ENCODE results near the gene ZNF407.

ZNF407 gene

DNA sequence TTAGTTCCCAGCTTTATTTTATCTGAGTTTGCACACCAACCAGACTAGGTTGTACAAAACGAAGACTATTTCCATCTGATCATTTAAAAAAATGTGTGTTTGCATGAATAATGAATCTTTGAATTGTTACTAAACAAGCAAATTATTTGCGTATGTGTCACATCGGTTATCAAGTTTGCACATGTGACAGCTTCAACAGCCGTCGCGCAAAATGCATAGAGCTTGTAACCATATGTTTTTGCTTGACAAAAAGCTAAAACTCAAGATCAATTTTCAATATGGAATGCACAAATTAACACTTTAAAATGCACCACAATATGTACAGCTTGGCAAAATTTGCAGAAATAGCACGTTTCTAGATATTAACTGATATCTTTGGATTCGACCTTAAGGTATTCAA lies 427.2 kb downstream of the ZNF407 start:
- Mint-ChIP-seq H3K4me1 (ENCODE audit: low read depth) (peaks cover 5% of the 10 kb centered on the region), H3K36me3 (ENCODE audit: low read depth) (no peaks in the 10 kb centered on the region), H3K9me3 (no peaks in the 10 kb centered on the region), H3K27ac (no peak overlapping the region), H3K27me3 (no peaks in the 10 kb centered on the region), H3K4me3 (no peak overlapping the region)
- intact Hi-C loops (cut with micrococcal nuclease): no loop called here

DNA sequence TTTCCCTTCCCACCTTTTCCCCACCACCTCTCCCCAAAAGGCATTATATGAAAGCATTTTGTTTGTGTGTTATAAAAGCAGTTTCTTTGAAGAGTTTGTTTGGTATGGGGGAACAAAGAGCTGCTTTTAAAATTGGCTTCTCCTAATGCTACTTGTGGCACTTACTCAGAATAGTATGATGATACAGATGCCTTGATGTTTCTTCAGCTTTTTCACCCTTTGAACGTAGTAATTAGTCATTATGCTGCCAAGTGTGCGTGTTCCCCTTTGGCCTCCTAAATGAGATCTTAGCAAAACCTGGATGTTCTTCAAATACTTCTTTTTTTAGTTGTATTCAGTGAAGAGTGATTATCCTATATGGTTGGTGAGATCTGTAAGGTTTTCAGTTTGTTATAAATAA lies 427.9 kb downstream of the ZNF407 start:
- H3K4me3 Mint-ChIP-seq: no peak overlapping the region
- no peak overlapping the region for H3K27ac Mint-ChIP-seq
- no peaks in the 10 kb centered on the region for H3K9me3 Mint-ChIP-seq
- no peaks in the 10 kb centered on the region for H3K27me3 Mint-ChIP-seq
- intact Hi-C loops (cut with micrococcal nuclease): no loop called here
- H3K4me1 Mint-ChIP-seq (ENCODE audit: low read depth): peaks cover 5% of the 10 kb centered on the region
- H3K36me3 Mint-ChIP-seq (ENCODE audit: low read depth): no peaks in the 10 kb centered on the region

DNA sequence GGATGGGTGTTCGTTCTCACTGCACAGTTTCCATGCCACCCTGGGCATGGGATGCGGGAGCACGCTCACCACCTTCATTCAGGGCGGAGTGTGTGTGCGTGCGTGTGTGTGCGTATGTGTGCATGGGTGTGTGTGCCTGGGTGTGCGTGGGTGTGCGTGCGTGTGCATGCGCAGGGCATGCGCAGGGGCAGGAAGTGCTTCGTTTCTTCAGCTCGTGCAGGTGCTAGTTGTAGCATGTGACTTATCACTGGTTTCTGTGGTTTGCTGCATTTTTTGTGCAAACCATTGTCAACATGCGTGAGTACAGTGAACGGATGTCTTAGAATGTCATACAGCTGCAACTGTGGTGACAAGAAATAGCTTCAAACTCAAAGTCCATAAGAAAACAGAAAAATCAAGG lies 431.8 kb downstream of the ZNF407 start:
- no peak overlapping the region for H3K4me3 Mint-ChIP-seq
- no peaks in the 10 kb centered on the region for H3K36me3 Mint-ChIP-seq (ENCODE audit: low read depth)
- intact Hi-C loops (cut with micrococcal nuclease): no loop called here
- no peaks in the 10 kb centered on the region for H3K4me1 Mint-ChIP-seq (ENCODE audit: low read depth)
- no peak overlapping the region for H3K27ac Mint-ChIP-seq
- no peaks in the 10 kb centered on the region for H3K27me3 Mint-ChIP-seq
- H3K9me3 Mint-ChIP-seq: no peaks in the 10 kb centered on the region

DNA sequence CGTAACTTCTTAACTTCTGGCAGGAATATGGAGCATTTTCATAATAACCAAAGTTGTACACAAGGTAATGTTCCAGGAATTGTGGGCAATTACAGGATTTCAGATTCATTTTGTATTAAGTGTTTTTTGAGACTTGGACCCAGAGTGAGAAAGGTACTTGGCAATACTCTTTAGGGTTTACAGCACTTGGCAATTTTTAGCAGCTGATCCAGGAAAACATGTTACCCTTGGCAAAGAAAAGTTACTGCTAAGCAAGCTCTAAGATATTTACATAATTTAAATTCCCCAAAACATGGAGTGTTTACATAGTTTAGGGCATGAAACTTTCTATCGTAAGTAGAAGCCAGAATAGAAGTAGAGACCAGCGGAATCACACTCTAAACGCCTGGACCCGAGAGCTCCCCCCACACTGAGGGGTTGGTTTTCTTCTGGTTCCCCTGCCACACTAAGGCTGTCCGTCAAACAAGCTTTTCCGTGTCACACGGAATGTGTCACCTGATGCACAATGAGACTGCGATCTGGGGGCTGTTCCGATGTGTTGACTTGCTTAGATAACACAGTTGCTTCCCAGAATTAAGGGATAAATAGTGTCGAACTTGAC lies 434.1 kb downstream of the ZNF407 start:
- Mint-ChIP-seq H3K9me3 (no peaks in the 10 kb centered on the region), H3K36me3 (ENCODE audit: low read depth) (no peaks in the 10 kb centered on the region), H3K27ac (no peak overlapping the region), H3K4me3 (no peak overlapping the region), H3K4me1 (ENCODE audit: low read depth) (no peaks in the 10 kb centered on the region), H3K27me3 (no peaks in the 10 kb centered on the region)
- intact Hi-C loops (cut with micrococcal nuclease): no loop called here

DNA sequence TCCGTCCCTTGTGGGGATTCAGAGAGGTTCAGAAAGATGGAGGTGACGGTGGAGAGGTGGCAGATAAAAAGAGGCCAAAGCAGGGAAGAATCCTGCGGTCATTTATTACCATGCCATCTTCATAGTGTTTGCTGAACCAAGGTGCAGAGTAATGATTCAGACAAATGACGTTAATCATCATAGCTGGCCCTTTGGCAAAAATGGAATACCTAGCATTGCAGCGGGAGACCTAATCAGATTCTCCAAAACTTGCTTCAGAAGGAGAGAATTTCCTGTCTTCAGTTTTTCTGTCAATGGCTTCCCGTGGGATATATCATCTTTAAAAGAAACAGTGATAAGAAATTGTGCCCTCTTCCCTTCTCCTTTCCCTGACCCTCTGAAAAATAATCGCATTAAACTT lies 435.8 kb downstream of the ZNF407 start:
- no peaks in the 10 kb centered on the region for H3K27me3 Mint-ChIP-seq
- no peaks in the 10 kb centered on the region for H3K36me3 Mint-ChIP-seq (ENCODE audit: low read depth)
- no peaks in the 10 kb centered on the region for H3K4me1 Mint-ChIP-seq (ENCODE audit: low read depth)
- H3K4me3 Mint-ChIP-seq: no peak overlapping the region
- no peaks in the 10 kb centered on the region for H3K9me3 Mint-ChIP-seq
- H3K27ac Mint-ChIP-seq: no peak overlapping the region
- intact Hi-C loops (cut with micrococcal nuclease): no loop called here

DNA sequence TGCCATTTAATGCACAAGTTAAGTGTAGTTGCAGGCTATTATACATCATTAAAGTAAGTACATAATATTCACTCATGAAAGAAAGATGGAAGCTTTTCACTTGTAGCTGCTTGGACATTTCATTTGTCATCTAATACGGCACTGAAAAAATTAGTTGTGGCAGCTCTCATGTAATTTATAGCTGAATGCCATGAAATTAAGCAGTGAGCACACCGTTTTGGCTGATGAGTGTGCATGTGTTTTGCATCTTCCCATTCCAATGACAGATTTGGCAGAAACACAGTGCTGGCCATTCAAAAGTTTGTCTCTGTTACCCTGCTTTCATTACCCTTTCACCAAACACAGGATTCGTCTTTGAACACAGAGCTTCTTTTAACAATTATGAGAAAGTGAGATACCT lies 437.3 kb downstream of the ZNF407 start:
- intact Hi-C loops (cut with micrococcal nuclease): no loop called here
- Mint-ChIP-seq H3K4me3 (no peak overlapping the region), H3K27me3 (no peaks in the 10 kb centered on the region), H3K9me3 (no peaks in the 10 kb centered on the region), H3K4me1 (ENCODE audit: low read depth) (no peaks in the 10 kb centered on the region), H3K36me3 (ENCODE audit: low read depth) (no peaks in the 10 kb centered on the region), H3K27ac (no peak overlapping the region)

DNA sequence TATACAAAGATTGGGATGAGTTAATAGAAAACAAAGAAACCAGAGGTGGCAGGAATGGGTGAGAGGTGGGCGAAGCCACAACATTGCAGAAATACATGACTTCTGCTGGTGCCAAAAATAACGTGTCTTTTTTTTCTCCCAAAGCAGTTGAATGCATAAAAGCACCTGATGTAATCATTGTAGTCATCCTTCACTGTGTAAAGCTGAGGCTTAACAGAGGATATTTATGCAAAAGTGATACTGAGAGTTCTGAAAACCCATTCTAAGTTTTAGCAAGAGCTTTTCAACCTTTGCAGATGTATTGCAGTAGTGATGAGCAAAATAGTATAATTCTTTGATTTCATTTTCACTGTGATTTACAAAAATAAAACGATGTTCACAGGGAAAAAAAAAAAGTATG lies 438.3 kb downstream of the ZNF407 start:
- H3K27me3 Mint-ChIP-seq: no peaks in the 10 kb centered on the region
- intact Hi-C loops (cut with micrococcal nuclease): no loop called here
- H3K36me3 Mint-ChIP-seq (ENCODE audit: low read depth): no peaks in the 10 kb centered on the region
- no peak overlapping the region for H3K4me3 Mint-ChIP-seq
- H3K4me1 Mint-ChIP-seq (ENCODE audit: low read depth): no peaks in the 10 kb centered on the region
- no peak overlapping the region for H3K27ac Mint-ChIP-seq
- H3K9me3 Mint-ChIP-seq: no peaks in the 10 kb centered on the region

DNA sequence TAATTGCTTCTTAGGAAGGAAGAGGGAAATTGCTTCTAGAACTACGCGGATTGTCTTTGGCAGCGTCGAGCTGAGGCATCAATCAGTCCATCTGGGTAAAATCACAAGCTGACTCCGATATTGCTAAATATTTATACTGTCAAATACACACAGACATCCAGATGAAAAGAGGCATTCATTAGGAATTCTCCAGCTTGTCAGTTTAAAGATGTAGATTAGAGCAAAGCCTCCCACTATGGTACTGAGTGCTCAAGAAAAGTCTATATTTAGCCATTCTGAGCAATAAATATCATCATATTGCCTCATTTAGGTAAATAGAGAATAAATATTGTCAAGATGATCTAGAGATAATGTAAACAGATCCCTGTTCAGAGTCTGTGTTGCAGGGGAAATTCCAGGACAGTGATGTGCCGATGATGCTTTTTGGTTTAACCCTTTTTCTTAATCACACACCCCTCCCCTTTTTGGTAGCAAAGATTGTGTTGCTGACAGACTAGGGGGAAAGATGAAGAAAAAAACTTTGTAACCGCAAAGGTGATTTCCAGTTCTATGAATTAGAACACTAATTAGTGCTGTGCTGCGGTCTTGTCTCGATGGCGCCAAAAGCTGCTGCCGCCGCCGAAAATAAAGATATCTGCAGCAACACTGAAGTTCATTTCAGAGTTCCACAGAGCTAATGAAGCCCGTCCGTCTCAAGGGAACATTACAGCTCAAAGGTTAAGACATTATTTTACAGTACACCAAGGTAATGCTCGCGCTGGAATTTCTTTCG lies 439.4 kb downstream of the ZNF407 start:
- Mint-ChIP-seq H3K27ac (no peak overlapping the region), H3K36me3 (ENCODE audit: low read depth) (no peaks in the 10 kb centered on the region), H3K4me3 (no peak overlapping the region), H3K4me1 (ENCODE audit: low read depth) (no peaks in the 10 kb centered on the region), H3K27me3 (no peaks in the 10 kb centered on the region), H3K9me3 (no peaks in the 10 kb centered on the region)
- intact Hi-C loops (cut with micrococcal nuclease): no loop called here

DNA sequence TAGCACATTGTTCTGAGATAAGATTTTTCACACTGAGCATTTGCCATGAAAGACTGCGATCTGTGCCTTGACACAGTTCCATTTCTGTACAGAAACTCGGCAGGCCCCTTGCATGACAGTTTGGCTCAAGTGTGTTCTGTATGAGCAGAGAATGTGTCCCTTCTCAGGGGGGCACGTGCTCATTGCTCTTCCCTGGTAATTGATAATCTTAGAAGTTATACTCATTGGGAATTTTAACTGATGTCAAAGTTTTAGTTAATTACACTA lies 440.0 kb downstream of the ZNF407 start:
- H3K9me3 Mint-ChIP-seq: no peaks in the 10 kb centered on the region
- no peaks in the 10 kb centered on the region for H3K36me3 Mint-ChIP-seq (ENCODE audit: low read depth)
- intact Hi-C loops (cut with micrococcal nuclease): no loop called here
- no peaks in the 10 kb centered on the region for H3K27me3 Mint-ChIP-seq
- H3K27ac Mint-ChIP-seq: no peak overlapping the region
- no peaks in the 10 kb centered on the region for H3K4me1 Mint-ChIP-seq (ENCODE audit: low read depth)
- H3K4me3 Mint-ChIP-seq: no peak overlapping the region

DNA sequence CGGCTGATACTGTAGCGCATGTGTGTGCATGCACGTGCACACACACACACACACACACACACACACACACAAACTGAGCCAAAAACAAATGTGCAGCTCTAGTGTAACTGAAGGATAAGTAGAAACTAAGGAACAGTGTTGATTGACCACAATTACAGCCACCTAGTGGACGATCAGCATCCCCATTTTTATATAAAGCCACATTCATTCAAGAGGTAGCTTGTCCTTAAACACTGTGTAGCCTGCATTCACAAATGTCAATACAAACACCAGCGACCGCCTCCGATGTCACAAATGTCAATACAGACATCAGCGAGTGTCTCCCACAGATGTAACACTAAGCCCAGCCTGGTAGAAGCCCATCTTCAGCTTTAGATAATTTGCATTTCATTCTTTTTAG lies 443.9 kb downstream of the ZNF407 start:
- Mint-ChIP-seq H3K4me3 (no peak overlapping the region), H3K27ac (no peak overlapping the region), H3K36me3 (ENCODE audit: low read depth) (no peaks in the 10 kb centered on the region), H3K4me1 (ENCODE audit: low read depth) (no peaks in the 10 kb centered on the region), H3K9me3 (no peaks in the 10 kb centered on the region), H3K27me3 (no peaks in the 10 kb centered on the region)
- intact Hi-C loops (cut with micrococcal nuclease): loop anchor here (2.0 kb wide), 1 partner anchor 389 kb away; no protein-coding TSS in a partner anchor

DNA sequence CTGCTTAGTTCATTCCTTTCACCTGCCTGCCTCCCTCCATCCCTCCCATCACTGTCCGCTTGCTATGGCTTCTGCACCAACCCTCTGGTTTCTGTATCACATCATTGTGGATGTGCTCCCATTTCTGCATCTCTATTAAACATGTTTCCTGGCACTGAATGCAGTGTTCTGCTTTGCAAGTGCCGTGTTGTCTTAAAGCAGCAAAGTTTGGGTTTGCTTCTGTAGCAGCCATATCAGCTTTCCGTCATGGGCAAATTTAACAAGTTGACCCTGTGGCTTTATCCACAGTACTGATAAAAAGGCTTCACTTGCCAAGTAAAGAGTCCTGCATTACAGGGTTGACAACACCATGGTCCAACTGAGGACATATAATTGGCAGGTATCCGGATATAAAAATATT lies 445.8 kb downstream of the ZNF407 start:
- no peak overlapping the region for H3K4me3 Mint-ChIP-seq
- H3K36me3 Mint-ChIP-seq (ENCODE audit: low read depth): peaks cover 6% of the 10 kb centered on the region
- no peaks in the 10 kb centered on the region for H3K27me3 Mint-ChIP-seq
- no peaks in the 10 kb centered on the region for H3K9me3 Mint-ChIP-seq
- H3K4me1 Mint-ChIP-seq (ENCODE audit: low read depth): no peaks in the 10 kb centered on the region
- intact Hi-C loops (cut with micrococcal nuclease): no loop called here
- no peak overlapping the region for H3K27ac Mint-ChIP-seq

DNA sequence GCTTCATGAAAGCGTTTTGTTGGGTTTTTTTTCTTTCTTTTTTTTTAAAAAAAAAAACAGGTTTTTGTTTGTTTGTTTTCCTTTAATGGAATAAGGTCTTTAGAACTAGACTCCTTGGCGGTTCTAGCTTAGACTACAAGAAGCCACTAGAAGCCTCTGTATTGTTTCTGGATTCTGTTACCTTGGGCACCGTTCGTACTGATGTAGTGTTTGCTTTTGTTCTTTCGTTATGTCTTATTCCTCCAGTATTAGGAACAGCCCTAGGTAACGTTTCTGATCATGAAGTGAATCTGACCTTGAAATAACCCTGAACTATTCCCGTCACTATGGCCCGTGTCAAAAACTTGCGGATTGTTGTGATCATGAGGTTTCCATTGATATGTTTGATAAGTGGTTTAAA lies 446.6 kb downstream of the ZNF407 start:
- Mint-ChIP-seq H3K36me3 (ENCODE audit: low read depth) (peaks cover 6% of the 10 kb centered on the region), H3K27ac (no peak overlapping the region), H3K27me3 (no peaks in the 10 kb centered on the region), H3K4me3 (no peak overlapping the region), H3K4me1 (ENCODE audit: low read depth) (no peaks in the 10 kb centered on the region), H3K9me3 (no peaks in the 10 kb centered on the region)
- intact Hi-C loops (cut with micrococcal nuclease): no loop called here

DNA sequence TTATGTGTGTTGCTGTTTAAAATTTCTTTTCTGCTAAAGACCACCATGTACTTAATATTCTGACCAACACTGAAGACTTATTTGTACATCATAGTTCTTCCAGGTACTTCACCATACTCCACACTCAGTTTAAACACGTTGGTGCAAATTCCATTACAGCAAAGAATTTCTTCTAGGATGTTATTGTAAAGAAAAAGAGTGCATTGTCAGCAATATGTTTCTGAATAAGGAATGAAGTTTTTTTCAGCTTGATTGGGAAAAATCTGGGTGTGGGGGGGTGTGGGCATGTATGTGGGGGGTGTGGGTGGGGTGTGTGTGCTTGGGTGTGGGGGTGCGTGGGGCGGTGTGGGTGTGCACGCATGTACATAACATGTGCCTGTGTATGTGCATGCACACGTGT lies 447.1 kb downstream of the ZNF407 start:
- Mint-ChIP-seq H3K27ac (no peak overlapping the region), H3K9me3 (no peaks in the 10 kb centered on the region), H3K4me1 (ENCODE audit: low read depth) (no peaks in the 10 kb centered on the region), H3K36me3 (ENCODE audit: low read depth) (peaks cover 6% of the 10 kb centered on the region), H3K27me3 (no peaks in the 10 kb centered on the region), H3K4me3 (no peak overlapping the region)
- intact Hi-C loops (cut with micrococcal nuclease): no loop called here

DNA sequence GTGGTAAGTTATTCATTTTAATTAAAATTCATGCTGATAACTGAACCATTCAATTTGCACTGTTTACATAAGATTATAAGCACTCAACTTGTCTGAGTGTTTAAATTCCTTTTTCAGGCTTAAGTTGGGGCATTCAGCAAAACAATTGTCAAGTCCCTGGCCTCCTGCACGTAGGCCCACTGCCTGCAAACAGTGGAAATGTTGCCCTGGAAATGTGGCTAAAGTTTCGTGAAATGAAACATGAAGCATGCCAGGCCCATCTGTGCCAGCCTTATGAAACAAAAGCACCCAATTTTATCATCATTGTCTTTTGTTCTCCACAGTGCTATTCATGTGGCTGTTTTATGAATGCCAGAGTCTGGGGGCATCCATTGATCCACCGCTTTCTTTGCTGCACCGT lies 447.6 kb downstream of the ZNF407 start:
- intact Hi-C loops (cut with micrococcal nuclease): no loop called here
- no peak overlapping the region for H3K4me3 Mint-ChIP-seq
- no peak overlapping the region for H3K27ac Mint-ChIP-seq

More for the DNA sequence above, 447.6 kb downstream of the ZNF407 start:
- Mint-ChIP-seq H3K27me3 (no peaks in the 10 kb centered on the region), H3K9me3 (no peaks in the 10 kb centered on the region), H3K36me3 (ENCODE audit: low read depth) (peaks cover 6% of the 10 kb centered on the region), H3K4me1 (ENCODE audit: low read depth) (no peaks in the 10 kb centered on the region)

All from dendritic cell treated with granulocyte-macrophage colony-stimulating factor and Interleukin-4, amounts not matched to agents 40 ng/mL and 50 ng/mL, for 4 days (primary cell).